ENCODE data around the gene IL17RE. TPM values are rescaled to one million over a fixed set of nuclear protein-coding genes. Genes with fewer than 3 reads are reported as not detected.

Gene IL17RE
- total and polyA plus RNA-seq, 9 of the 15 experiments (the other 6 are each of a cell fraction or from before 2014, with no cell fraction given) = 0.32 to 1.9 (median 0.51) TPM; not detected in 4

GRCh38 chr3:9897408-9898372 is 5.0 kb upstream of the IL17RE start (continued):
- TF ChIP-seq, protein P1, sequence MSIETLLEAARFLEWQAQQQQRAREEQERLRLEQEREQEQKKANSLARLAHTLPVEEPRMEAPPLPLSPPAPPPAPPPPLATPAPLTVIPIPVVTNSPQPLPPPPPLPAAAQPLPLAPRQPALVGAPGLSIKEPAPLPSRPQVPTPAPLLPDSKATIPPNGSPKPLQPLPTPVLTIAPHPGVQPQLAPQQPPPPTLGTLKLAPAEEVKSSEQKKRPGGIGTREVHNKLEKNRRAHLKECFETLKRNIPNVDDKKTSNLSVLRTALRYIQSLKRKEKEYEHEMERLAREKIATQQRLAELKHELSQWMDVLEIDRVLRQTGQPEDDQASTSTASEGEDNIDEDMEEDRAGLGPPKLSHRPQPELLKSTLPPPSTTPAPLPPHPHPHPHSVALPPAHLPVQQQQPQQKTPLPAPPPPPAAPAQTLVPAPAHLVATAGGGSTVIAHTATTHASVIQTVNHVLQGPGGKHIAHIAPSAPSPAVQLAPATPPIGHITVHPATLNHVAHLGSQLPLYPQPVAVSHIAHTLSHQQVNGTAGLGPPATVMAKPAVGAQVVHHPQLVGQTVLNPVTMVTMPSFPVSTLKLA (conservative IDR thresholded peaks at IDR 0.05) = no peak; a peak in 1 of 4 replicates
- TF ChIP-seq MCM2 (IDR thresholded peaks at IDR 0.05; ENCODE audit: low read depth) (no peak), CBFA2T3 (IDR thresholded peaks at IDR 0.05) (peak; percentile 63), ZNF785 (CRISPR knock-in tag; IDR thresholded peaks at IDR 0.05) (no peak), MEF2D (tag; conservative IDR thresholded peaks at IDR 0.05; ENCODE audit: low read depth) (peak; percentile 69; the same call in 1 of the 2 replicates), ZNF609 (CRISPR knock-in tag; IDR thresholded peaks at IDR 0.05; ENCODE audit: borderline replicate concordance) (no peak), MAFF (IDR thresholded peaks at IDR 0.05; ENCODE audit: low read length) (0 out of 2 replicates have a peak, but pooled peaks have one; percentile 6), KDM2B (CRISPR knock-in tag; IDR thresholded peaks at IDR 0.05) (no peak), ZNF274 (IDR thresholded peaks at IDR 0.05; ENCODE audit: borderline replicate concordance, low read depth, low read length) (no peak), RFX5 (IDR thresholded peaks at IDR 0.05; ENCODE audit: low read depth, low read length) (no peak), TCF15 (CRISPR knock-in tag; IDR thresholded peaks at IDR 0.05) (no peak; the same call in 1 of the 2 replicates), POLR3A (IDR thresholded peaks at IDR 0.05; ENCODE audit: borderline replicate concordance, extremely low read depth, insufficient read depth, insufficient read length) (no peak), SMARCA4 (IDR thresholded peaks at IDR 0.05) (peak; percentile 47; the same call in 1 of the 2 replicates), TEAD4 (IDR thresholded peaks at IDR 0.05; ENCODE audit: low read length) (peak; percentile 21; the same call in 1 of the 2 replicates), TEAD4 (CRISPR knock-in tag; IDR thresholded peaks at IDR 0.05; ENCODE audit: borderline replicate concordance) (no peak), ZNF347 (CRISPR knock-in tag; IDR thresholded peaks at IDR 0.05; ENCODE audit: low read depth) (no peak), RUNX1 (IDR thresholded peaks at IDR 0.05; ENCODE audit: low read depth) (no peak), NFRKB (IDR thresholded peaks at IDR 0.05; ENCODE audit: low read depth) (peak; percentile 72; the same call in 1 of the 2 replicates), FOXM1 (IDR thresholded peaks at IDR 0.05; ENCODE audit: low read depth) (no peak), FOXM1 (CRISPR knock-in tag; IDR thresholded peaks at IDR 0.05; ENCODE audit: low read depth) (no peak)
- TF ChIP-seq, protein P2, sequence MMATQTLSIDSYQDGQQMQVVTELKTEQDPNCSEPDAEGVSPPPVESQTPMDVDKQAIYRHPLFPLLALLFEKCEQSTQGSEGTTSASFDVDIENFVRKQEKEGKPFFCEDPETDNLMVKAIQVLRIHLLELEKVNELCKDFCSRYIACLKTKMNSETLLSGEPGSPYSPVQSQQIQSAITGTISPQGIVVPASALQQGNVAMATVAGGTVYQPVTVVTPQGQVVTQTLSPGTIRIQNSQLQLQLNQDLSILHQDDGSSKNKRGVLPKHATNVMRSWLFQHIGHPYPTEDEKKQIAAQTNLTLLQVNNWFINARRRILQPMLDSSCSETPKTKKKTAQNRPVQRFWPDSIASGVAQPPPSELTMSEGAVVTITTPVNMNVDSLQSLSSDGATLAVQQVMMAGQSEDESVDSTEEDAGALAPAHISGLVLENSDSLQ (IDR thresholded peaks at IDR 0.05) = peak; percentile 94

Data from K562 (cell line).